ENCODE measurements around the gene CMC2.

DNA sequence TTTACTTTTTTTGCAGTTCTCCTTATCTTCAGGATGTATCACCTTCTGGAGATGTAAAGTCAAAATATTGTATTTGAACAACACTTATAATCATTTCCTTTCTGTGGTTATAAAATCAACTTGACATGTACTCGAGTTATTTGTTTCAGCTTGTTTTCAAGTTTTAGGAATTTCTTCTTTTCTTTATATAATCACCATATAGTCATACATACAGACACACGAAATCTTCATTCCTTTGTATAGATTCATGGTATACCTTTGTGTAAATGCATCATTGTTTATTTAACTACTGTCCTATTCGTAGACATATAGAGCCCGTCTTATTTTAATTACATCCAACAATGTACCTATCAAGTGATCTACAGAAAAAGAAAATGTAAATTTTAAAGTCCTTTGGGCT lies 40.1 kb downstream of the CMC2 start:
- TF ChIP-seq, protein P1, sequence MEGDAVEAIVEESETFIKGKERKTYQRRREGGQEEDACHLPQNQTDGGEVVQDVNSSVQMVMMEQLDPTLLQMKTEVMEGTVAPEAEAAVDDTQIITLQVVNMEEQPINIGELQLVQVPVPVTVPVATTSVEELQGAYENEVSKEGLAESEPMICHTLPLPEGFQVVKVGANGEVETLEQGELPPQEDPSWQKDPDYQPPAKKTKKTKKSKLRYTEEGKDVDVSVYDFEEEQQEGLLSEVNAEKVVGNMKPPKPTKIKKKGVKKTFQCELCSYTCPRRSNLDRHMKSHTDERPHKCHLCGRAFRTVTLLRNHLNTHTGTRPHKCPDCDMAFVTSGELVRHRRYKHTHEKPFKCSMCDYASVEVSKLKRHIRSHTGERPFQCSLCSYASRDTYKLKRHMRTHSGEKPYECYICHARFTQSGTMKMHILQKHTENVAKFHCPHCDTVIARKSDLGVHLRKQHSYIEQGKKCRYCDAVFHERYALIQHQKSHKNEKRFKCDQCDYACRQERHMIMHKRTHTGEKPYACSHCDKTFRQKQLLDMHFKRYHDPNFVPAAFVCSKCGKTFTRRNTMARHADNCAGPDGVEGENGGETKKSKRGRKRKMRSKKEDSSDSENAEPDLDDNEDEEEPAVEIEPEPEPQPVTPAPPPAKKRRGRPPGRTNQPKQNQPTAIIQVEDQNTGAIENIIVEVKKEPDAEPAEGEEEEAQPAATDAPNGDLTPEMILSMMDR (IDR thresholded peaks at IDR 0.05), result no peak
- no peak for TF ChIP-seq POLR2A (IDR thresholded peaks at IDR 0.05)

Measured in testis (tissue), 2 donors.